Progenitor cell of endocrine pancreas (in vitro differentiated cells): ENCODE data around the gene SNRPE. TPM values are rescaled to one million over a fixed set of nuclear protein-coding genes. Genes with fewer than 3 reads are reported as not detected.

Source experiments
- DNase-seq: peaks from one replicate; pipeline ENCODE4 v3.0.0; 2021; ENCODE audit warnings: low spot score; ENCODE audit not compliant: unreplicated experiment
- H3K27ac Mint-ChIP-seq: 2 replicates; pipeline ENCODE4 v1.8.0; 2021; ENCODE audit warnings: mild to moderate bottlenecking, moderate library complexity, mixed read lengths
- H3K27me3 Mint-ChIP-seq: 2 replicates; pipeline ENCODE4 v1.8.0; 2021; ENCODE audit warnings: mixed read lengths
- H3K36me3 Mint-ChIP-seq: 2 replicates; pipeline ENCODE4 v1.8.0; 2022; ENCODE audit warnings: mixed read lengths; ENCODE audit not compliant: insufficient read depth
- H3K4me1 Mint-ChIP-seq: 2 replicates; pipeline ENCODE4 v1.8.0; 2021; ENCODE audit warnings: low read depth, mixed read lengths
- H3K4me3 Mint-ChIP-seq: 2 replicates; pipeline ENCODE4 v1.8.0; 2021; ENCODE audit warnings: low read depth, mild to moderate bottlenecking, moderate library complexity, mixed read lengths
- H3K9me3 Mint-ChIP-seq: 2 replicates; pipeline ENCODE4 v1.8.0; 2021; ENCODE audit warnings: low read depth, mixed read lengths
- CTCF ChIP-seq: fragments of 200-600 bp; sonication (generic); IDR thresholded peaks from one replicate; pipeline ENCODE4 v1.5.0; 2021; ENCODE audit warnings: antibody characterized with exemption, mild to moderate bottlenecking; ENCODE audit not compliant: unreplicated experiment
- total RNA-seq: library from RNA; stranded (reverse); gene quantifications from 2 replicates; pipeline ENCODE4 v1.2.1, GENCODE V29; 2021

The SNRPE gene
- total RNA-seq, 1 donor from 2014 or later, result 240 TPM

GRCh38 chr1:203880606-203881005, 19.2 kb downstream of the SNRPE start:
- peaks cover 12% of the 10 kb centered on the region for H3K36me3 Mint-ChIP-seq
- no peak overlapping the region for H3K27ac Mint-ChIP-seq
- no peak for DNase-seq
- peaks cover 3% of the 10 kb centered on the region for H3K9me3 Mint-ChIP-seq
- H3K4me3 Mint-ChIP-seq, result no peak overlapping the region
- no peaks in the 10 kb centered on the region for H3K27me3 Mint-ChIP-seq
- no peaks in the 10 kb centered on the region for H3K4me1 Mint-ChIP-seq
- no peak for TF ChIP-seq CTCF

- no peak overlapping the region for H3K27ac Mint-ChIP-seq
- H3K27me3 Mint-ChIP-seq, result no peaks in the 10 kb centered on the region
- no peaks in the 10 kb centered on the region for H3K9me3 Mint-ChIP-seq
- DNase-seq, result no peak
- H3K36me3 Mint-ChIP-seq, result peaks cover 7% of the 10 kb centered on the region
- H3K4me3 Mint-ChIP-seq, result no peak overlapping the region
- TF ChIP-seq CTCF, result no peak
- no peaks in the 10 kb centered on the region for H3K4me1 Mint-ChIP-seq
Observed at GRCh38 chr1:203888807-203889251, 27.4 kb downstream of the SNRPE start.

GRCh38 chr1:203891950-203892349, 30.6 kb downstream of the SNRPE start:
- Mint-ChIP-seq H3K9me3 (peaks cover 10% of the 10 kb centered on the region), H3K4me3 (no peak overlapping the region), H3K36me3 (peaks cover 15% of the 10 kb centered on the region), H3K4me1 (no peaks in the 10 kb centered on the region), H3K27me3 (no peaks in the 10 kb centered on the region), H3K27ac (no peak overlapping the region)
- DNase-seq, result no peak
- TF ChIP-seq CTCF, result no peak

- TF ChIP-seq CTCF, result no peak
- peaks cover 14% of the 10 kb centered on the region for H3K9me3 Mint-ChIP-seq
- H3K4me3 Mint-ChIP-seq, result peak overlapping the region; percentile 47
- DNase-seq, result no peak
- no peaks in the 10 kb centered on the region for H3K27me3 Mint-ChIP-seq
- peaks cover 18% of the 10 kb centered on the region for H3K4me1 Mint-ChIP-seq
- H3K36me3 Mint-ChIP-seq, result peaks cover 12% of the 10 kb centered on the region
- H3K27ac Mint-ChIP-seq, result peak overlapping the region; percentile 0
Observed at GRCh38 chr1:203898458-203899352, 37.3 kb downstream of the SNRPE start.

- Mint-ChIP-seq H3K9me3 (peaks cover 12% of the 10 kb centered on the region), H3K4me3 (no peak overlapping the region), H3K27me3 (no peaks in the 10 kb centered on the region), H3K27ac (no peak overlapping the region), H3K36me3 (peaks cover 10% of the 10 kb centered on the region), H3K4me1 (peaks cover 18% of the 10 kb centered on the region)
- TF ChIP-seq CTCF, result no peak
- DNase-seq, result no peak
Observed at GRCh38 chr1:203899353-203899716, 37.9 kb downstream of the SNRPE start.
